Measurements from ENCODE around the gene RUNX3. TPM values are rescaled to one million over a fixed set of nuclear protein-coding genes. Genes with fewer than 3 reads are reported as not detected.

RUNX3 gene
- total RNA-seq, 6 donors from 2014 or later: 4.2 to 15.6 (median 10.1) TPM

GRCh38 chr1:24929398-24930259 lies 447 bp downstream of the RUNX3 start:
- peak overlapping the region; percentile 12 to 55 (median 50) for H3K4me3 ChIP-seq
- ATAC-seq (ENCODE audit: low FRiP score in 2 of 2) (peak in 1 of 2 donors; percentile 40), DNase-seq (peak in 1 of 2 donors; percentile 90)
- 6% methylated on average over 46 of the region's 129 CpGs; no CpG with 5 or more reads in 1 of the 2 donors for WGBS, 2 donors
- peak overlapping the region; percentile 73 to 89 (median 84) for H3K27ac ChIP-seq
- no peaks in the 10 kb centered on the region for H3K9me3 ChIP-seq
- H3K27me3 ChIP-seq: peaks cover 0 to 72% (median 42%) of the 10 kb centered on the region in 4 donors
- no peaks in the 10 kb centered on the region for H3K36me3 ChIP-seq
- H3K4me1 ChIP-seq: peaks cover 40 to 73% (median 52%) of the 10 kb centered on the region in 4 donors
- TF ChIP-seq POLR2AphosphoS5 (IDR thresholded peaks at IDR 0.05): no peak
- TF ChIP-seq POLR2A (IDR thresholded peaks at IDR 0.05): peak in 1 of 4 donors; percentile 30
- TF ChIP-seq CTCF (IDR thresholded peaks at IDR 0.05): peak in 1 of 6 experiments; percentile 5
- TF ChIP-seq EP300 (IDR thresholded peaks at IDR 0.05): no peak

DNA sequence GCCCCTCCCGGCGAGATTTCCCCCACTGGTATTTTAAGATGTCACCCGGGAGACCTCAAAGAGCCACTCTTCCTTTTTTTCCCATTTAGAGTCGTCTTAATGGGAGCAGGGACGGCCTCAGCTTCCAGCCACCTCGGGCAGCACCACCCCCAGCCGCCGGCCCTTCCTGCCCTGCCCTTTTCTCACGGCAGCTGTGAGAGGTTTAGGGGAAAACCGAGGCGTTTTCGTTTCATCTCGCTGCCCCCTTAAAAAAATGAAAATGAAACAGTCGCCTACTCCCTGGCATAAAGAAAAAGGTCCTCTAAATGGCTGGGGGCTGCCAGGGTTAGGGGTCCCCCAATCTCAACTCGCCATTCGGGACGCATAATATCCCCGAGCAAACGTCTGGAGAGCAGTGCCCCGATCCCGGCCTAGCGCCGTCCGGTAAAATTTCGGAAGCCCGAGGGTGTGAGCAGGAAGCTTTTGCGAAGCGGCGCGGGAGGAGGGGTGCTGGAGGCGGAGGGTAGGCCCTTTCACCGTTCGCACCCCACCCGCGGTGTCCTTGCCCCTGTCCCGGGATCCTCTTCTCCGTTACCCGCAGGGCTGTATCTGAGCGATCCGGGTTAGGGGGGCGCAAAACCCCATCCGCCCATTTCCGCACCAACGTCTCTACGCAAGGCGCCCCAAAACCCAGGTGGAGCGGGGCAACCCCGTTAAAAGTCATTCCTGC lies 1.2 kb downstream of the RUNX3 start:
- Histone ChIP-seq H3K27ac (peak overlapping the region; percentile 73 to 89 (median 84)), H3K36me3 (no peaks in the 10 kb centered on the region), H3K27me3 (peaks cover 0 to 66% (median 40%) of the 10 kb centered on the region in 4 donors), H3K9me3 (no peaks in the 10 kb centered on the region), H3K4me3 (peak overlapping the region; percentile 12 to 55 (median 50)), H3K4me1 (peaks cover 40 to 73% (median 52%) of the 10 kb centered on the region in 4 donors)
- peak in 1 of 2 donors; percentile 16 for ATAC-seq (ENCODE audit: low FRiP score in 2 of 2)
- peak in 1 of 2 donors; percentile 80 for DNase-seq
- TF ChIP-seq EP300 (IDR thresholded peaks at IDR 0.05) (no peak), POLR2AphosphoS5 (IDR thresholded peaks at IDR 0.05) (no peak), POLR2A (IDR thresholded peaks at IDR 0.05) (peak in 1 of 4 donors; percentile 17)
- WGBS, 2 donors: 5 to 6% methylated on average over 14 to 44 of the region's 48 CpGs

GRCh38 chr1:24927988-24928688 lies 1.9 kb downstream of the RUNX3 start:
- no peaks in the 10 kb centered on the region for H3K9me3 ChIP-seq
- no peak for ATAC-seq (ENCODE audit: low FRiP score in 2 of 2)
- peak overlapping the region in 3 of 4 donors; percentile 73 to 89 (median 85) for H3K27ac ChIP-seq
- no peaks in the 10 kb centered on the region for H3K36me3 ChIP-seq
- peaks cover 0 to 66% (median 37%) of the 10 kb centered on the region in 4 donors for H3K27me3 ChIP-seq
- peaks cover 40 to 73% (median 52%) of the 10 kb centered on the region in 4 donors for H3K4me1 ChIP-seq
- 11 to 19% methylated on average over 15 of the region's 15 CpGs for WGBS, 2 donors
- DNase-seq: no peak
- H3K4me3 ChIP-seq: peak overlapping the region in 3 of 4 donors; percentile 49 to 55 (median 50)
- TF ChIP-seq CTCF (IDR thresholded peaks at IDR 0.05): no peak
- TF ChIP-seq POLR2AphosphoS5 (IDR thresholded peaks at IDR 0.05): peak in 1 of 2 donors; percentile 18

GRCh38 chr1:24927473-24927872 lies 2.6 kb downstream of the RUNX3 start:
- no peaks in the 10 kb centered on the region for H3K36me3 ChIP-seq
- ATAC-seq (ENCODE audit: low FRiP score in 2 of 2): no peak
- 37 to 44% methylated on average over 17 of the region's 17 CpGs for WGBS, 2 donors
- H3K9me3 ChIP-seq: no peaks in the 10 kb centered on the region
- DNase-seq: no peak
- H3K27me3 ChIP-seq: peaks cover 0 to 61% (median 34%) of the 10 kb centered on the region in 4 donors
- H3K4me1 ChIP-seq: peaks cover 39 to 67% (median 48%) of the 10 kb centered on the region in 4 donors
- H3K27ac ChIP-seq: peak overlapping the region in 3 of 4 donors; percentile 42 to 85 (median 73)
- TF ChIP-seq EP300 (IDR thresholded peaks at IDR 0.05) (no peak), POLR2A (IDR thresholded peaks at IDR 0.05) (no peak), CTCF (IDR thresholded peaks at IDR 0.05) (no peak), POLR2AphosphoS5 (IDR thresholded peaks at IDR 0.05) (no peak)
- H3K4me3 ChIP-seq: peak overlapping the region in 3 of 4 donors; percentile 49 to 55 (median 50)

All from upper lobe of left lung (tissue), 6 donors.